ENCODE data around the gene CAMK2N2. TPM values are rescaled to one million over a fixed set of nuclear protein-coding genes. Genes with fewer than 3 reads are reported as not detected.

Gene CAMK2N2
- total and polyA plus RNA-seq, 2 donors (not counting 1 experiment from before 2014, with no cell fraction given): not detected

DNA sequence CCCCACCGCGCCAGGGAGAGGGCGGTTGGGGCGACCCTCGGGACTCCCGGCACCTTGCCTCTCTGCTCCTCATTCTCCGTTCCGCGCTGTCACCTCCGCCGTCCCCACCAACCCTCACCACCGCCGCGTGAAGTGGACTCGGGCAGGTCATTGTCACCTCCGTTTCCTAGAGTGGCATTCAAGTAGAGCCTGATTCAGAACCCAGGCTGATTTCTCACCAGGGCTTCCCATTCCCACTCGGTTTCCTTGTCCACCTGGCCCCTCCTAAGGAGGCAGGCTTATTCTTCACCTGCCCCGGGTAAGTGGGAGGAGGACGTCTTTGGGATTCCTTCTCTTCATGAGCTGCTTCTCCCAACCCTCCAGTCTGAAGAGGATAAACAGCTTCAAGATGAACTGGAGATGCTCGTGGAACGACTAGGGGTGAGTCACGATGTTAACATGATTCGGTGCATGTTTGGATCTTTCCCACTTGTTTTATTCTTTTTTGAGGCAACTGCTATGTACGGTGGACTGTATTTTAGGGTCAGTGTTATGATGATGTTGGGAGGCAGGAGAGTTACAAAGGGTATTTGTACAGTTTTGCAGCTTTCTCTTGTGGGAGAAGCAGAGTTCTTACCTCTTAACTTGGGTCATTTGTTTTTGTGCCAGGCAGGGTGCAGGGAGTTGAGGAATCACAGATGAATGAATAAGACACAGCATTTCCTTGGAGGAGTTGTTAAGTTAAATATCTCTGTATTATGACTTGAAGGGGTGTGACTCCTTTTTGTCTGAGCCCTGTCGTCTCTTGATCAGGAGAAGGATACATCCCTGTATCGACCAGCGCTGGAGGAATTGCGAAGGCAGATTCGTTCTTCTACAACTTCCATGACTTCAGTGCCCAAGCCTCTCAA lies 38.4 kb upstream of the CAMK2N2 start:
- peak overlapping the region; percentile 91 for H3K27ac Mint-ChIP-seq
- ATAC-seq (ENCODE audit: low read depth): no peak
- POLR2A ChIA-PET: interaction anchor here (1.0 kb wide), 1 partner anchor 63 kb away, joined by 4 read pairs; no protein-coding TSS in a partner anchor

More for the DNA sequence above, 38.4 kb upstream of the CAMK2N2 start:
- peaks cover 3 to 43% of the 10 kb centered on the region in 2 experiments for H3K36me3 ChIP-seq (replicated peaks in 1 of 2; ENCODE audit: control extremely low read depth in 1 of 2, control insufficient read depth in 1 of 2, extremely low read depth in 1 of 2, insufficient read depth in 2 of 2, low read length in 1 of 2)
- CTCF ChIA-PET: interaction anchor here (0.6 to 0.9 kb wide), 2 partner anchors 12 to 186 kb away, joined by 3 read pairs; no protein-coding TSS in a partner anchor
- peak overlapping the region; percentile 89 for H3K9ac ChIP-seq (ENCODE audit: low read length)
- no peaks in the 10 kb centered on the region for H3K9me3 ChIP-seq (ENCODE audit: control extremely low read depth in 1 of 3, control insufficient read depth in 2 of 3, insufficient read depth in 1 of 3, low read length in 2 of 3)
- peak overlapping the region; percentile 60 to 92 (median 74) for H3K4me3 ChIP-seq (ENCODE audit: control extremely low read depth in 1 of 5, extremely low read depth in 1 of 5, insufficient read depth in 1 of 5, low read depth in 2 of 5, low read length in 4 of 5)
- Mint-ChIP-seq H3K4me1 (peaks cover 22% of the 10 kb centered on the region), H3K27me3 (peaks cover 5% of the 10 kb centered on the region), H3K4me3 (peak overlapping the region; percentile 95), H3K9me3 (ENCODE audit: insufficient read depth) (no peaks in the 10 kb centered on the region)
- H2AFZ ChIP-seq (ENCODE audit: insufficient read depth, low read depth, low read length, poor library complexity, severe bottlenecking): peak overlapping the region; percentile 90
- peaks cover 25% of the 10 kb centered on the region for H4K20me1 ChIP-seq (ENCODE audit: control insufficient read depth, insufficient read depth, low read length, poor library complexity, severe bottlenecking)
- WGBS (ENCODE audit: insufficient coverage): 7% methylated on average over 18 of the region's 29 CpGs
- H3K79me2 ChIP-seq (ENCODE audit: control insufficient read depth, insufficient read depth, low read length): peaks cover 32% of the 10 kb centered on the region
- no peak for DNase-seq
- peak overlapping the region; percentile 28 to 64 for H3K27ac ChIP-seq (ENCODE audit: low read length in 2 of 2)
- peaks cover 0 to 2% (median 0%) of the 10 kb centered on the region in 4 experiments for H3K27me3 ChIP-seq (replicated peaks in 1 of 4; ENCODE audit: control extremely low read depth in 1 of 4, control insufficient read depth in 3 of 4, insufficient read depth in 4 of 4, low read length in 3 of 4)
- intact Hi-C loops (cut with micrococcal nuclease): loop anchor here (1.0 to 5.0 kb wide), 12 partner anchors 15 to 602 kb away; partner anchors contain the start of genes ABCC5, ABCF3, AP2M1 and EEF1AKMT4
- TF ChIP-seq, protein P1, sequence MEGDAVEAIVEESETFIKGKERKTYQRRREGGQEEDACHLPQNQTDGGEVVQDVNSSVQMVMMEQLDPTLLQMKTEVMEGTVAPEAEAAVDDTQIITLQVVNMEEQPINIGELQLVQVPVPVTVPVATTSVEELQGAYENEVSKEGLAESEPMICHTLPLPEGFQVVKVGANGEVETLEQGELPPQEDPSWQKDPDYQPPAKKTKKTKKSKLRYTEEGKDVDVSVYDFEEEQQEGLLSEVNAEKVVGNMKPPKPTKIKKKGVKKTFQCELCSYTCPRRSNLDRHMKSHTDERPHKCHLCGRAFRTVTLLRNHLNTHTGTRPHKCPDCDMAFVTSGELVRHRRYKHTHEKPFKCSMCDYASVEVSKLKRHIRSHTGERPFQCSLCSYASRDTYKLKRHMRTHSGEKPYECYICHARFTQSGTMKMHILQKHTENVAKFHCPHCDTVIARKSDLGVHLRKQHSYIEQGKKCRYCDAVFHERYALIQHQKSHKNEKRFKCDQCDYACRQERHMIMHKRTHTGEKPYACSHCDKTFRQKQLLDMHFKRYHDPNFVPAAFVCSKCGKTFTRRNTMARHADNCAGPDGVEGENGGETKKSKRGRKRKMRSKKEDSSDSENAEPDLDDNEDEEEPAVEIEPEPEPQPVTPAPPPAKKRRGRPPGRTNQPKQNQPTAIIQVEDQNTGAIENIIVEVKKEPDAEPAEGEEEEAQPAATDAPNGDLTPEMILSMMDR (IDR thresholded peaks at IDR 0.05): no peak
- no peak for TF ChIP-seq EZH2 (IDR thresholded peaks at IDR 0.05; ENCODE audit: borderline replicate concordance, insufficient read depth, low read depth, low read length, poor library complexity, severe bottlenecking)
- peak overlapping the region; percentile 99 for H3K4me2 ChIP-seq (replicated peaks; ENCODE audit: low read depth, low read length, poor library complexity, severe bottlenecking)
- peaks cover 12 to 17% of the 10 kb centered on the region in 2 donors for H3K4me1 ChIP-seq (ENCODE audit: control insufficient read depth in 2 of 2, insufficient read depth in 2 of 2, low read length in 2 of 2)
